Liver (tissue), 9 donors: Measurements from ENCODE around the gene CEACAM16. TPM values are rescaled to one million over a fixed set of nuclear protein-coding genes. Genes with fewer than 3 reads are reported as not detected.
"Not testable (repeated sequence)": the region's sequence is repeated elsewhere in the genome, so short reads cannot be mapped to it uniquely, and the experiment has no call there.

Experiments used
- DNase-seq: peaks from one replicate; pipeline ENCODE4 v3.0.0-alpha.2; 2017; ENCODE audit warnings: low spot score
- H3K27ac ChIP-seq, 2 donors: one replicate each; pipeline ENCODE4 v1.7.0; 2013; ENCODE audit warnings: inconsistent platforms in 2 of 2, low read length in 2 of 2, control low read depth in 1 of 2, low read depth in 1 of 2, mild to moderate bottlenecking in 1 of 2
- H3K27me3 ChIP-seq, 4 donors: one replicate each; pipeline versions ENCODE4 v1.6.1 to v1.7.0; 2013; ENCODE audit warnings: low read length in 3 of 4, inconsistent platforms in 1 of 4, mild to moderate bottlenecking in 1 of 4, moderate library complexity in 1 of 4; ENCODE audit not compliant: control insufficient read depth in 4 of 4, insufficient read depth in 4 of 4
- H3K36me3 ChIP-seq, 4 donors: one replicate each; pipeline versions ENCODE4 v1.6.1 to v1.7.0; 2013; ENCODE audit warnings: low read length in 3 of 4, mild to moderate bottlenecking in 3 of 4, low read depth in 1 of 4, moderate library complexity in 1 of 4; ENCODE audit not compliant: control insufficient read depth in 4 of 4, insufficient read depth in 3 of 4
- H3K4me1 ChIP-seq, 4 donors: one replicate each; pipeline versions ENCODE4 v1.6.1 to v1.7.0; 2013; ENCODE audit warnings: low read length in 3 of 4, mild to moderate bottlenecking in 3 of 4, moderate library complexity in 1 of 4; ENCODE audit not compliant: control insufficient read depth in 4 of 4, insufficient read depth in 4 of 4
- H3K4me3 ChIP-seq, 3 donors: one replicate each; pipeline versions ENCODE4 v1.6.1 to v1.7.0; 2013; ENCODE audit warnings: low read length in 3 of 3, control low read depth in 1 of 3, low read depth in 1 of 3, mild to moderate bottlenecking in 1 of 3
- H3K9ac ChIP-seq, 2 donors: one replicate each; pipeline ENCODE4 v1.7.0; 2013; ENCODE audit warnings: low read length in 2 of 2, mild to moderate bottlenecking in 2 of 2, moderate library complexity in 2 of 2, control low read depth in 1 of 2, low read depth in 1 of 2
- H3K9me3 ChIP-seq, 4 donors: one replicate each; pipeline versions ENCODE4 v1.6.1 to v1.7.0; 2013; ENCODE audit warnings: low read length in 3 of 4; ENCODE audit not compliant: control insufficient read depth in 4 of 4
- ATF3 ChIP-seq: IDR thresholded peaks from 2 replicates; pipeline ENCODE4 v1.6.1; 2016; ENCODE audit warnings: antibody characterized with exemption
- EGR1 ChIP-seq, 2 donors: IDR thresholded peaks; 2 replicates each; pipeline ENCODE4 v1.6.1; 2016 to 2018; ENCODE audit warnings: antibody characterized with exemption in 2 of 2, low read depth in 2 of 2
- FOXA1 ChIP-seq: IDR thresholded peaks from 2 replicates; pipeline ENCODE4 v1.6.1; 2016; ENCODE audit warnings: antibody characterized with exemption
- FOXA2 ChIP-seq: IDR thresholded peaks from 2 replicates; pipeline ENCODE4 v1.6.1; 2016; ENCODE audit warnings: antibody characterized with exemption
- HNF4A ChIP-seq, 2 donors: conservative IDR thresholded peaks; 2 replicates each; pipeline ENCODE4 v1.6.1; 2016; ENCODE audit warnings: antibody characterized with exemption in 2 of 2, mild to moderate bottlenecking in 2 of 2
- HNF4G ChIP-seq: IDR thresholded peaks from 2 replicates; pipeline ENCODE4 v1.6.1; 2016; ENCODE audit warnings: antibody characterized with exemption
- JUND ChIP-seq, 2 donors: IDR thresholded peaks; 2 replicates each; pipeline ENCODE4 v1.6.1; 2016; ENCODE audit warnings: antibody characterized with exemption in 2 of 2
- MAX ChIP-seq: IDR thresholded peaks from 2 replicates; pipeline ENCODE4 v1.6.1; 2016; ENCODE audit warnings: antibody characterized with exemption
- NR2F2 ChIP-seq: IDR thresholded peaks from 2 replicates; pipeline ENCODE4 v1.6.1; 2016; ENCODE audit warnings: antibody characterized with exemption
- RAD21 ChIP-seq, 2 donors: IDR thresholded peaks; 2 replicates each; pipeline ENCODE4 v1.6.1; 2016; ENCODE audit warnings: antibody characterized with exemption in 2 of 2, mild to moderate bottlenecking in 2 of 2
- REST ChIP-seq: IDR thresholded peaks from 2 replicates; pipeline ENCODE4 v1.6.1; 2016; ENCODE audit warnings: antibody characterized with exemption, mild to moderate bottlenecking
- RXRA ChIP-seq, 2 donors: IDR thresholded peaks; 2 replicates each; pipeline ENCODE4 v1.6.1; 2017 to 2018; ENCODE audit warnings: antibody characterized with exemption in 2 of 2, mild to moderate bottlenecking in 1 of 2
- SP1 ChIP-seq: IDR thresholded peaks from 2 replicates; pipeline ENCODE4 v1.6.1; 2018; ENCODE audit warnings: antibody characterized with exemption, mild to moderate bottlenecking
- TAF1 ChIP-seq: conservative IDR thresholded peaks from 2 replicates; pipeline ENCODE4 v1.6.1; 2016; ENCODE audit warnings: antibody characterized with exemption, mild to moderate bottlenecking
- YY1 ChIP-seq: IDR thresholded peaks from 2 replicates; pipeline ENCODE4 v1.6.1; 2016; ENCODE audit warnings: antibody characterized with exemption, mild to moderate bottlenecking
- ZBTB33 ChIP-seq: IDR thresholded peaks from 2 replicates; pipeline ENCODE4 v1.6.1; 2016; ENCODE audit warnings: antibody characterized with exemption
- WGBS: extraction: QIAGEN DNeasy Blood & Tissue Kit; methylation state at CpG from one replicate; pipeline ENCODE4 v1.1.7; 2013; 5-methylcytosine and 5-hydroxymethylcytosine counted together
- polyA plus RNA-seq, 2 donors: library from polyadenylated mRNA; stranded (reverse) in 1 of 2; unstranded in 1 of 2; fragments of 200-250 nt in 1 of 2; fragments of >200 nt in 1 of 2; fragmentation: Nextera tagmentation in 1 of 2; extraction: Ambion mirVana in 1 of 2; gene quantifications; one replicate each; pipeline versions ENCODE4 v1.2.1 to v1.2.3, GENCODE V29; 2013 to 2015
- total RNA-seq, 2 donors: library from RNA; depleted of rRNA; stranded (reverse); fragments of >200 nt; gene quantifications; one replicate each; pipeline ENCODE4 v1.2.3, GENCODE V29; 2014
- TF ChIP-seq, protein P1 (sequence below): fragments of 150-350 bp; IDR thresholded peaks from 2 replicates; pipeline ENCODE4 v1.5.1; 2017; ENCODE audit warnings: improper control_type of control experiment, low read depth, low read length; ENCODE audit not compliant: missing input control
- donor health status: healthy.
- donor health status: healthy.
- donor health status: healthy.
- donor health status: healthy.
- donor health status: healthy.

Gene CEACAM16
- total and polyA plus RNA-seq, 4 donors, result 0.09 TPM; not detected in 3

GRCh38 chr19:44666852-44667556, 31.9 kb upstream of the CEACAM16 start (continued):
- TF ChIP-seq FOXA1 (no peak), TAF1 (no peak), YY1 (no peak)

DNA sequence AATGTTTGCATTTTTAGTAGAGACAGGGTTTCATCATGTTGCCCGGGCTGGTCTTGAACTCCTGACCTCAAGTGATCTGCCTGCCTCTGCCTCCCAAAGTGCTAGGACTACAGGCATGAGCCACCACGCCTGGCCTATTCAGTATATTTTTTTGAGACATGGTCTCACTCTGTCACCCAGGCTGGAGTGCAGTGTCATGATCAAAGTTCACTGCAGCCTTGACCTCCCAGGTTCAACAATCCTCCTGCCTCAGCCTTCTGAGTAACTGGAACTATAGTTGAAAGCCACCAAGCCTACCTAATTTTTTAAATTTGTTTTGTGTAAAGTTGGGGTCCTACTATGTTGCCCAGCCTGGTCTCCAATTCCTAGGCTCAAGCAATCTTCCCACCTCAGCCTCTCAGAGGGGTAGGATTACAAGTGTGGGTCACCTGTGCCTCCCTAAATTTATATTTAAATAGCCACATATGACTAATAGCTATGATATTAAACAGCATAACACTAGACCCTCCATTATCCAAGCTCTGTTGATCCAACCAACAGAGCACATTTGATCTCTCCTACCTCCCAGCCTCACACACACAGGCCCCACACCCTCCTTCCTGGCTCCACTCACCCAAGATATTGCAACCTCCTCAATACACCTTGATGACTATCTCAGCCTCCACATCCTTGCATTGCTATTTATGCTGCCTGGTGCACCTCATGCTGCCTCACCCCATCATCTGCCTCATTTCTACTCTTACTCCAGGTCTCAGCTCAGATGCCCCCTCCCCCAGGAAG, 29.8 kb upstream of the CEACAM16 start:
- peaks cover 0 to 3% (median under 1%) of the 10 kb centered on the region in 4 donors for H3K36me3 ChIP-seq
- H3K27ac ChIP-seq, result no peak overlapping the region
- H3K4me3 ChIP-seq, result no peak overlapping the region
- no peaks in the 10 kb centered on the region for H3K27me3 ChIP-seq
- H3K9ac ChIP-seq, result no peak overlapping the region
- no peaks in the 10 kb centered on the region for H3K9me3 ChIP-seq
- no peaks in the 10 kb centered on the region for H3K4me1 ChIP-seq
- 52% methylated on average over 2 of the region's 2 CpGs for WGBS
- no peak for DNase-seq
- TF ChIP-seq RXRA (IDR thresholded peaks at IDR 0.05) (peak in 1 of 2 donors; percentile 25), FOXA1 (no peak), TAF1 (no peak), FOXA2 (no peak), JUND (IDR thresholded peaks at IDR 0.05) (no peak), REST (no peak), MAX (no peak), HNF4A (conservative IDR thresholded peaks at IDR 0.05) (peak; percentile 25 to 56), NR2F2 (no peak), EGR1 (IDR thresholded peaks at IDR 0.05; ENCODE audit: low read depth in 2 of 2) (no peak), ATF3 (no peak), YY1 (no peak), HNF4G (no peak), SP1 (no peak), ZBTB33 (no peak), RAD21 (IDR thresholded peaks at IDR 0.05) (no peak)
- TF ChIP-seq, protein P1, sequence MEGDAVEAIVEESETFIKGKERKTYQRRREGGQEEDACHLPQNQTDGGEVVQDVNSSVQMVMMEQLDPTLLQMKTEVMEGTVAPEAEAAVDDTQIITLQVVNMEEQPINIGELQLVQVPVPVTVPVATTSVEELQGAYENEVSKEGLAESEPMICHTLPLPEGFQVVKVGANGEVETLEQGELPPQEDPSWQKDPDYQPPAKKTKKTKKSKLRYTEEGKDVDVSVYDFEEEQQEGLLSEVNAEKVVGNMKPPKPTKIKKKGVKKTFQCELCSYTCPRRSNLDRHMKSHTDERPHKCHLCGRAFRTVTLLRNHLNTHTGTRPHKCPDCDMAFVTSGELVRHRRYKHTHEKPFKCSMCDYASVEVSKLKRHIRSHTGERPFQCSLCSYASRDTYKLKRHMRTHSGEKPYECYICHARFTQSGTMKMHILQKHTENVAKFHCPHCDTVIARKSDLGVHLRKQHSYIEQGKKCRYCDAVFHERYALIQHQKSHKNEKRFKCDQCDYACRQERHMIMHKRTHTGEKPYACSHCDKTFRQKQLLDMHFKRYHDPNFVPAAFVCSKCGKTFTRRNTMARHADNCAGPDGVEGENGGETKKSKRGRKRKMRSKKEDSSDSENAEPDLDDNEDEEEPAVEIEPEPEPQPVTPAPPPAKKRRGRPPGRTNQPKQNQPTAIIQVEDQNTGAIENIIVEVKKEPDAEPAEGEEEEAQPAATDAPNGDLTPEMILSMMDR, result no peak

GRCh38 chr19:44670027-44670426, 28.9 kb upstream of the CEACAM16 start:
- H3K4me1 ChIP-seq, H3K27ac ChIP-seq, H3K9me3 ChIP-seq, DNase-seq, H3K27me3 ChIP-seq, H3K36me3 ChIP-seq, H3K4me3 ChIP-seq, H3K9ac ChIP-seq: not testable (repeated sequence)
- WGBS, result 96% methylated on average over 2 of the region's 2 CpGs
